DOHH2 (cell line): ENCODE measurements around the gene PPP1R14B.
A peak's percentile ranks its signal among the peaks of the same experiment; 100 is the strongest.

Experiments used
- EZH2phosphoT487 ChIP-seq: fragments of 200-600 bp; sonication (generic); IDR thresholded peaks from 2 replicates; pipeline ENCODE4 v1.6.1; 2017; ENCODE audit warnings: borderline replicate concordance, mild to moderate bottlenecking, antibody characterized with exemption, low read length, moderate library complexity, mixed read lengths
- TF ChIP-seq, protein P1 (sequence below): fragments of 200-600 bp; sonication (generic); IDR thresholded peaks from one replicate; pipeline ENCODE4 v1.5.1; 2014; ENCODE audit warnings: antibody characterized with exemption, mild to moderate bottlenecking, low read depth, low read length; ENCODE audit not compliant: poor library complexity, severe bottlenecking

DNA sequence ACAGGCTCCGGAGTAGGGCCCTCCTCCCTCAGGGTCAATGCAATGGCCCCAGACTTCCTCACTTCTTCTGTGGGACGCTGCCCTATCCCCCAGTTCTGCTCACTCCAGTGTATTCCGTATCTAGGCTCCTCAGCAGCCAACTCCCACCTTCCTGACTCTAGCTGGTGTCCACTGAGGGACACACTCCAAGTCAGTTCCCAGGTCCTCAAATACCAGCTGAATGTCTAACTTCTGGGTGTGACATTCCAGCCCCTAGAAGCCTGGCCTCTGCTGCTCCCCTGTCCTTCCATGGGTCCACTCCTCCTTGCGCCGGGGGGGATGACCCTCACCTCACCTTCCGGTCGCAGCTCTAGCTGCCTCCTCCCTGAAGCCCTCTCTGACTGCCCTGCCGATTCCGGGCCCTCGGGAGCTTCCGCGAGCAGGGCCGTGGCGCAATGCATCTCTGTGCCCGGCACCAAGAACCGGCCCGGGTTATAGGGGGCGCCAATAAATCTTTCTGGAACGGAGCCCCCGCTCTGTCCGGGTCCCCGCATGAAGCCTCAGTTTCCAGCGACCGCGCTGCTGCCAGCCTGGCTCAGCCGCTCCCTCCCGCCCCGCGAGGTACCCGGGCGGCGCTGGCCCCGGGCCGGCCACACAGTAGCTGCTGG is 22.3 kb upstream of the PPP1R14B start:
- TF ChIP-seq, protein P1, sequence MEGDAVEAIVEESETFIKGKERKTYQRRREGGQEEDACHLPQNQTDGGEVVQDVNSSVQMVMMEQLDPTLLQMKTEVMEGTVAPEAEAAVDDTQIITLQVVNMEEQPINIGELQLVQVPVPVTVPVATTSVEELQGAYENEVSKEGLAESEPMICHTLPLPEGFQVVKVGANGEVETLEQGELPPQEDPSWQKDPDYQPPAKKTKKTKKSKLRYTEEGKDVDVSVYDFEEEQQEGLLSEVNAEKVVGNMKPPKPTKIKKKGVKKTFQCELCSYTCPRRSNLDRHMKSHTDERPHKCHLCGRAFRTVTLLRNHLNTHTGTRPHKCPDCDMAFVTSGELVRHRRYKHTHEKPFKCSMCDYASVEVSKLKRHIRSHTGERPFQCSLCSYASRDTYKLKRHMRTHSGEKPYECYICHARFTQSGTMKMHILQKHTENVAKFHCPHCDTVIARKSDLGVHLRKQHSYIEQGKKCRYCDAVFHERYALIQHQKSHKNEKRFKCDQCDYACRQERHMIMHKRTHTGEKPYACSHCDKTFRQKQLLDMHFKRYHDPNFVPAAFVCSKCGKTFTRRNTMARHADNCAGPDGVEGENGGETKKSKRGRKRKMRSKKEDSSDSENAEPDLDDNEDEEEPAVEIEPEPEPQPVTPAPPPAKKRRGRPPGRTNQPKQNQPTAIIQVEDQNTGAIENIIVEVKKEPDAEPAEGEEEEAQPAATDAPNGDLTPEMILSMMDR = peak; percentile 35
- TF ChIP-seq EZH2phosphoT487 = no peak
